Peyer's patch (tissue), 4 donors: ENCODE data around the gene EIF2B1. TPM values are rescaled to one million over a fixed set of nuclear protein-coding genes. Genes with fewer than 3 reads are reported as not detected.
A peak's percentile ranks its signal among the peaks of the same experiment; 100 is the strongest.

Experiments used
- DNase-seq, 3 donors: peaks; one replicate each; pipeline ENCODE4 v3.0.0-alpha.2; 2017 to 2019
- H3K27ac ChIP-seq, 4 donors: fragments of 200-600 bp; sonication (generic); one replicate each; pipeline ENCODE4 v1.5.1; 2016 to 2019
- H3K27me3 ChIP-seq, 2 donors: fragments of 200-600 bp; sonication (generic); one replicate each; pipeline ENCODE4 v1.5.1; 2019
- H3K36me3 ChIP-seq, 3 donors: fragments of 200-600 bp; sonication (generic); one replicate each; pipeline ENCODE4 v1.5.1; 2016 to 2019
- H3K4me1 ChIP-seq, 4 donors: fragments of 200-600 bp; sonication (generic); one replicate each; pipeline ENCODE4 v1.5.1; 2016 to 2019
- H3K4me3 ChIP-seq, 4 donors: fragments of 200-600 bp; sonication (generic); 1 replicate in 3 of 4; 2 replicates in 1 of 4; pipeline ENCODE4 v1.5.1; 2016 to 2019; ENCODE audit warnings: mild to moderate bottlenecking in 1 of 4
- H3K9me3 ChIP-seq, 4 donors: fragments of 200-600 bp; sonication (generic); one replicate each; pipeline ENCODE4 v1.5.1; 2016 to 2019; ENCODE audit warnings: mild to moderate bottlenecking in 1 of 4
- POLR2A ChIP-seq, 2 donors: fragments of 450-650 bp; IDR thresholded peaks; one replicate each; pipeline ENCODE4 v1.5.1; 2017; ENCODE audit warnings: antibody characterized with exemption in 2 of 2, mild to moderate bottlenecking in 2 of 2, moderate library complexity in 2 of 2
- small RNA-seq, 2 donors: library from RNA; depleted of rRNA; stranded (forward); fragments of <200 nt; gene quantifications; one replicate each; pipeline ENCODE3, GENCODE V24; 2016
- total RNA-seq, 4 donors: library from RNA; depleted of rRNA; stranded (reverse); fragments of >200 nt; gene quantifications; one replicate each; pipeline ENCODE4 v1.1.0, GENCODE V29; 2016
- TF ChIP-seq, protein P1 (sequence below), 6 experiments: fragments of 450-650 bp in 4 of 6; fragments of 200-600 bp in 2 of 6; sonication (generic) in 1 of 6; IDR thresholded peaks; one replicate each; pipeline ENCODE4 v1.5.1; 2017 to 2019; ENCODE audit warnings: antibody characterized with exemption in 6 of 6, mild to moderate bottlenecking in 3 of 6, moderate library complexity in 1 of 6

EIF2B1 gene
- total RNA-seq, 4 donors from 2014 or later = 89.1 to 113 (median 103) TPM

DNA sequence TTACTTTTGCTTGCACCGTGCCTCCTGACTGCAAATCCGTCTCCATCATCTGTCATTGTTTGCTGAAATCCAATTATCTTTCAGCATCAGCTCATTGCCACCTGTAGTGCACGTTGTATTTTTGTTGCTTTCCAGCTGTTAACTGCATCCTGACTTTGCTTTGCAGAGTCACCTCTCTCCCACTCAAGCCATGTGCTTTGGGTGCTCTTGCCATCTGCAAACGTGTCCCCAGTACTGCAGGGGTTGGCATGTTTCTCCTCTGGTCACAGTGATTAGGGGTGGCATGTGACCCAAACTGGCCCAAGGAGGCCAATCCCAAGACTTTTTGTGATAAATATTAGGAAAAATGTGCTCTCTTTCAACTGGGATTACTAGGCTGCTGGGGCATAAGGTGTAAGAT lies 59.6 kb downstream of the EIF2B1 start:
- no peaks in the 10 kb centered on the region for H3K4me1 ChIP-seq
- H3K27ac ChIP-seq = no peak overlapping the region
- no peaks in the 10 kb centered on the region for H3K36me3 ChIP-seq
- no peaks in the 10 kb centered on the region for H3K27me3 ChIP-seq
- peak in 1 of 3 donors; percentile 5 for DNase-seq
- no peak overlapping the region for H3K4me3 ChIP-seq
- no peaks in the 10 kb centered on the region for H3K9me3 ChIP-seq
- TF ChIP-seq, protein P1, sequence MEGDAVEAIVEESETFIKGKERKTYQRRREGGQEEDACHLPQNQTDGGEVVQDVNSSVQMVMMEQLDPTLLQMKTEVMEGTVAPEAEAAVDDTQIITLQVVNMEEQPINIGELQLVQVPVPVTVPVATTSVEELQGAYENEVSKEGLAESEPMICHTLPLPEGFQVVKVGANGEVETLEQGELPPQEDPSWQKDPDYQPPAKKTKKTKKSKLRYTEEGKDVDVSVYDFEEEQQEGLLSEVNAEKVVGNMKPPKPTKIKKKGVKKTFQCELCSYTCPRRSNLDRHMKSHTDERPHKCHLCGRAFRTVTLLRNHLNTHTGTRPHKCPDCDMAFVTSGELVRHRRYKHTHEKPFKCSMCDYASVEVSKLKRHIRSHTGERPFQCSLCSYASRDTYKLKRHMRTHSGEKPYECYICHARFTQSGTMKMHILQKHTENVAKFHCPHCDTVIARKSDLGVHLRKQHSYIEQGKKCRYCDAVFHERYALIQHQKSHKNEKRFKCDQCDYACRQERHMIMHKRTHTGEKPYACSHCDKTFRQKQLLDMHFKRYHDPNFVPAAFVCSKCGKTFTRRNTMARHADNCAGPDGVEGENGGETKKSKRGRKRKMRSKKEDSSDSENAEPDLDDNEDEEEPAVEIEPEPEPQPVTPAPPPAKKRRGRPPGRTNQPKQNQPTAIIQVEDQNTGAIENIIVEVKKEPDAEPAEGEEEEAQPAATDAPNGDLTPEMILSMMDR (IDR thresholded peaks at IDR 0.05) = no peak
- no peak for TF ChIP-seq POLR2A (IDR thresholded peaks at IDR 0.05)

DNA sequence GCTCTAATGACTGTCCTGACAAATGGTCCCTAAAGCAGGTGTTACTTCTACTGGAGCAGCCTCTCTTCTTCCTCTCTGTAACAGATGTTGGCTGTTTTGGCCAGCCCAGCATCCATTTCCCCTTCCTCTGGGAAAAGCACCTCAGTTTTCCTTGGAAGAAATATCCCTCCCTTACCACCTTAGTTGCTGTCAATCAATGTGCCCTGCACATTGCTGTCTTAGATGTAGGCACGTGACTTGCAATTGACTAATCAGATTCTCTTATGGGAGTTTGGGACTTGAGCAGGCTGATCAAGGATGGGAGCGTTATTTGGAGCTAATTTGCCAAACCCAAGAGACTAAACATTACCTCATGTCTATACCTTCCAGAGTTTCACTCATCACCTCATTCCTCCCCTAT lies 61.1 kb downstream of the EIF2B1 start:
- no peaks in the 10 kb centered on the region for H3K36me3 ChIP-seq
- no peak overlapping the region for H3K27ac ChIP-seq
- H3K4me1 ChIP-seq = no peaks in the 10 kb centered on the region
- H3K9me3 ChIP-seq = no peaks in the 10 kb centered on the region
- no peak for DNase-seq
- H3K4me3 ChIP-seq = no peak overlapping the region
- H3K27me3 ChIP-seq = no peaks in the 10 kb centered on the region
- no peak for TF ChIP-seq POLR2A (IDR thresholded peaks at IDR 0.05)
- TF ChIP-seq, protein P1 (IDR thresholded peaks at IDR 0.05) = no peak

DNA sequence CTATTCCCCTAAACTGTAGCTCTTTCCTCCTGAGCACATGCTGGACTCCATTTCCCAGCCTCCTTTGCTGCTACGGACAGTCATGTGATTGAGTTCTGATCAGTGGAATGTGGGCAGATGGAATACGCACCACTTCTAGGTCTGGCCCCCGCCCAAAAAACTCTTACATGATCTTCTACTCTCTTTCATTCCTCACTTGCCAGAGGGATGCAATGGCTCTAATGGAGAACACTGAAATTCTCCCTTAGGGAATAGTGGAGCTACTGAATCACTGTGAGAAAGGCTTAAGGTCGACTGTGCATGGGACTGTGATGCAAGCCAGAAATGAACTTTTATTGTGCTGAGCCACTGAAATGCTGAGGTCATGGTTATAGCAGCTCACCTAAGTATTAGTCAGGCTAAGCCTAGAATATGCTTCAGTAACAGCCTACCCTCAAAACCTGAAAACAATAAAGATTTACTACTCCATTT lies 62.1 kb downstream of the EIF2B1 start:
- Histone ChIP-seq H3K27me3 (no peaks in the 10 kb centered on the region), H3K27ac (no peak overlapping the region), H3K36me3 (no peaks in the 10 kb centered on the region), H3K4me3 (no peak overlapping the region), H3K9me3 (no peaks in the 10 kb centered on the region), H3K4me1 (no peaks in the 10 kb centered on the region)
- DNase-seq = peak in 1 of 3 donors; percentile 58
- TF ChIP-seq, protein P1 (IDR thresholded peaks at IDR 0.05) = no peak
- no peak for TF ChIP-seq POLR2A (IDR thresholded peaks at IDR 0.05)

Small RNA genes within 50 kb of the gene (small RNA-seq; reads per million reads assigned to genes)
- gene SNORA9B = 0 to 0.25 reads per million in 2 donors

Other genes with a start within 250 kb of the EIF2B1 start
- gene KMT5A, start 249.6 kb downstream of the EIF2B1 start, total RNA-seq = 10 to 100 TPM; 32.6 to 99.0 (median 42.6) TPM
- gene RILPL2, start 197.0 kb downstream of the EIF2B1 start, total RNA-seq = 1 to 10 TPM in 3 of 4 donors, under 1 TPM in 1; 0.70 to 9.9 (median 2.3) TPM
- 10 to 100 TPM; 23.4 to 64.4 (median 33.2) TPM for gene SNRNP35, start 175.5 kb downstream of the EIF2B1 start, total RNA-seq
- 10 to 100 TPM in 1 of 4 donors, 1 to 10 TPM in 3; 1.4 to 29.7 (median 4.6) TPM for gene RILPL1, start 100.0 kb downstream of the EIF2B1 start, total RNA-seq
- gene TMED2, start 49.1 kb downstream of the EIF2B1 start, total RNA-seq = 100 to 1,000 TPM in 1 of 4 donors, 10 to 100 TPM in 3; 32.2 to 111 (median 78.0) TPM
- gene DDX55, start 31.6 kb downstream of the EIF2B1 start, total RNA-seq = 10 to 100 TPM; 15.2 to 47.9 (median 24.4) TPM
- gene GTF2H3, start 143 bp upstream of the EIF2B1 start, total RNA-seq = 10 to 100 TPM; 11.1 to 25.6 (median 15.5) TPM
- gene TCTN2, start 37.4 kb upstream of the EIF2B1 start, total RNA-seq = 1 to 10 TPM; 1.2 to 9.1 (median 4.3) TPM
- 10 to 100 TPM; 15.7 to 53.5 (median 32.9) TPM for gene ATP6V0A2, start 78.7 kb upstream of the EIF2B1 start, total RNA-seq
- gene DNAH10, start 128.6 kb upstream of the EIF2B1 start, total RNA-seq = 1 to 10 TPM in 1 of 4 donors, under 1 TPM in 3; under 0.01 to 1.7 (median 0.28) TPM